ENCODE results near the gene UBE2E1.

DNA sequence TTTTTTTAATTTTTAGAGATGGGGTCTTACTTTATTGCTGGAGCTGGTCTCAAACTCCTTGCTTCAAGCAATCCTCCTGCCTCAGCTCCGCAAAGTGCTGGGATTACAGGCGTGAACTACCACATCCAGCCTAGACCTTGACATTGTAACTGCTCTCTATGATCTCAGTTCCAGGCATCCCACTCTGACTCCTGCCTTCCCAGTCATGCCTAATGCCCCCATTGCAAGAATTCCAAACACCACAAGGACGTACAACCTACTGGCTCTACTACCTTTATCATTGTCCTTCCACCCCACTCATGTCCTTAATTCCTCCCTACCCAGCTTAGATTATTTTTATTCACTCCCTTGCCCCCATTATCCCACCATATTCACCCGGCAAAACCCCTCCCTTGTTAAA lies 89.4 kb downstream of the UBE2E1 start:
- TF ChIP-seq CTCF (IDR thresholded peaks at IDR 0.05) (no peak), POLR2A (IDR thresholded peaks at IDR 0.05) (no peak)

Data from thyroid gland (tissue), 4 donors.